Spinal cord (tissue), 10 donors: ENCODE measurements around the gene GGT5. TPM values are rescaled to one million over a fixed set of nuclear protein-coding genes. Genes with fewer than 3 reads are reported as not detected.
A peak's percentile ranks its signal among the peaks of the same experiment; 100 is the strongest.

Experiments used
- DNase-seq, 6 donors: peaks; one replicate each; pipeline versions ENCODE4 v3.0.0 to v3.0.0-alpha.2; 2013 to 2015; ENCODE audit warnings: low spot score in 6 of 6, low read depth in 4 of 6
- H3K27ac ChIP-seq: one replicate; pipeline ENCODE4 v1.5.1; 2013; ENCODE audit warnings: low read depth, low read length, control low read depth
- H3K27me3 ChIP-seq: one replicate; pipeline ENCODE4 v1.6.1; 2013; ENCODE audit warnings: low read length; ENCODE audit not compliant: control insufficient read depth, insufficient read depth
- H3K36me3 ChIP-seq: one replicate; pipeline ENCODE4 v1.6.1; 2013; ENCODE audit warnings: low read length; ENCODE audit not compliant: control insufficient read depth, insufficient read depth
- H3K4me1 ChIP-seq: one replicate; pipeline ENCODE4 v1.6.1; 2013; ENCODE audit warnings: low read length; ENCODE audit not compliant: control insufficient read depth, insufficient read depth
- H3K4me3 ChIP-seq: one replicate; pipeline ENCODE4 v1.5.1; 2013; ENCODE audit warnings: low read depth, low read length, control low read depth
- H3K9me3 ChIP-seq: one replicate; pipeline ENCODE4 v1.6.1; 2013; ENCODE audit warnings: low read length; ENCODE audit not compliant: control insufficient read depth, insufficient read depth
- WGBS: methylation state at CpG from one replicate; pipeline ENCODE4 v1.1.5; 2013; ENCODE audit warnings: missing lambda C conversion rate; ENCODE audit not compliant: insufficient coverage; 5-methylcytosine and 5-hydroxymethylcytosine counted together
- polyA plus RNA-seq, 2 donors: library from polyadenylated mRNA; unstranded; fragments of 120-200 nt; gene quantifications; one replicate each; pipeline ENCODE4 v1.2.1, GENCODE V29; 2013; ENCODE audit not compliant: insufficient read length in 2 of 2
- total RNA-seq, 2 donors: library from RNA; depleted of rRNA in 1 of 2; stranded (reverse); fragments of 120-200 nt in 1 of 2; fragments of >200 nt in 1 of 2; gene quantifications; one replicate each; pipeline versions ENCODE4 v1.2.3 to v1.2.4, GENCODE V29; 2013 to 2014
- donor health status: healthy.

GGT5 gene
- total and polyA plus RNA-seq, 4 donors, result 2.9 to 12.3 (median 9.4) TPM

- WGBS, result 40% methylated on average over 28 of the region's 35 CpGs
- no peak within 1 kb of the TSS for H3K27ac ChIP-seq
- H3K9me3 ChIP-seq, result no peaks in the 10 kb centered on the region
- no peaks in the 10 kb centered on the region for H3K27me3 ChIP-seq
- H3K36me3 ChIP-seq, result peaks cover 73% of the 10 kb centered on the region
- DNase-seq, result peak in 1 of 6 donors; percentile 5
- H3K4me3 ChIP-seq, result no peak within 1 kb of the TSS
- peaks cover 17% of the 10 kb centered on the region for H3K4me1 ChIP-seq
Measured at GRCh38 chr22:24181088-24181995, 63.5 kb downstream of the GGT5 start, which contains the start of gene SUSD2. Gene SUSD2 (plus strand): TSS chr22:24181487. CDS start chr22:24181520, 33 bp downstream.

DNA sequence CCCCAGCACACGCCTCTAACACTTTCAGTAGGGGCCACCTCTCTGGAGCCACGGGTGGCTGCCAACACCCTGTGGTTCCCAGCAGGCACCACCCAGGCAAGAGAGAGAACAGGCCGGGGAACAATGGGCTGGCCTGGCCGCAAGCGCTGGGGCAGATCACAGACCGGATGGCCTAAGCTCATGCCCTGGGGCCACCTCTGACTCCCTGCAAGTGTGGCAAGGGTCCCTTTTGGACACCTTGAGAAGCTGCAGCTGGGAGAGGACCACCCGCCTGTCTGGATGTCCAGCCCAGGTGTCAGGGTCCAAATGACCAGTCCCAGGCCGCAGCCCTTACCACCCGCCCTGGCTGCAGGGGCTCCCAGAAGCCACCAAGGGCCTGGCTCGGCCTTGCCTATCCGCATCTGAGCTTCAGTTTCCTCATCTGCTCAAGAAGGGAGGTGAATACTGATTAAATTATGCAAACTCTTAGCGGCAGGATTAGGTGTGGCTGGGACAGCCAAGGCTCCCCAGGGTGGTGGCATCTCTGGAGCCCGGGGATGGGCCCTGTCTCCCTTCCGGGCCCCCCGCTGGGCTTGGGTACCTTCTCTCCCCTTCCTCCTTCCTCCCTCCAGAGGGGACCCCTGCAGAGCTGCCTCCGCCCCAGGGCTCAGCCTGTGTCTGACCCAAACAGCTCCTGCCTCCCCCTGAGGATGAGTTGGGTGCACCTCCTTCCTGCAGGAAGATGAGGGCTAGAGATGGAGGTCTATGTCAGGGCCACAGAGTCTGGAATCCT, 64.4 kb downstream of the GGT5 start:
- no peak for DNase-seq
- Histone ChIP-seq H3K9me3 (no peaks in the 10 kb centered on the region), H3K36me3 (peaks cover 73% of the 10 kb centered on the region), H3K27me3 (no peaks in the 10 kb centered on the region), H3K27ac (no peak overlapping the region), H3K4me3 (no peak overlapping the region), H3K4me1 (peaks cover 18% of the 10 kb centered on the region)
- 84% methylated on average over 15 of the region's 16 CpGs for WGBS

GRCh38 chr22:24179478-24180210, 65.2 kb downstream of the GGT5 start:
- no peak overlapping the region for H3K4me3 ChIP-seq
- H3K27me3 ChIP-seq, result no peaks in the 10 kb centered on the region
- peaks cover 25% of the 10 kb centered on the region for H3K4me1 ChIP-seq
- DNase-seq, result no peak
- no peak overlapping the region for H3K27ac ChIP-seq
- peaks cover 73% of the 10 kb centered on the region for H3K36me3 ChIP-seq
- no peaks in the 10 kb centered on the region for H3K9me3 ChIP-seq
- 93% methylated on average over 15 of the region's 17 CpGs for WGBS

DNA sequence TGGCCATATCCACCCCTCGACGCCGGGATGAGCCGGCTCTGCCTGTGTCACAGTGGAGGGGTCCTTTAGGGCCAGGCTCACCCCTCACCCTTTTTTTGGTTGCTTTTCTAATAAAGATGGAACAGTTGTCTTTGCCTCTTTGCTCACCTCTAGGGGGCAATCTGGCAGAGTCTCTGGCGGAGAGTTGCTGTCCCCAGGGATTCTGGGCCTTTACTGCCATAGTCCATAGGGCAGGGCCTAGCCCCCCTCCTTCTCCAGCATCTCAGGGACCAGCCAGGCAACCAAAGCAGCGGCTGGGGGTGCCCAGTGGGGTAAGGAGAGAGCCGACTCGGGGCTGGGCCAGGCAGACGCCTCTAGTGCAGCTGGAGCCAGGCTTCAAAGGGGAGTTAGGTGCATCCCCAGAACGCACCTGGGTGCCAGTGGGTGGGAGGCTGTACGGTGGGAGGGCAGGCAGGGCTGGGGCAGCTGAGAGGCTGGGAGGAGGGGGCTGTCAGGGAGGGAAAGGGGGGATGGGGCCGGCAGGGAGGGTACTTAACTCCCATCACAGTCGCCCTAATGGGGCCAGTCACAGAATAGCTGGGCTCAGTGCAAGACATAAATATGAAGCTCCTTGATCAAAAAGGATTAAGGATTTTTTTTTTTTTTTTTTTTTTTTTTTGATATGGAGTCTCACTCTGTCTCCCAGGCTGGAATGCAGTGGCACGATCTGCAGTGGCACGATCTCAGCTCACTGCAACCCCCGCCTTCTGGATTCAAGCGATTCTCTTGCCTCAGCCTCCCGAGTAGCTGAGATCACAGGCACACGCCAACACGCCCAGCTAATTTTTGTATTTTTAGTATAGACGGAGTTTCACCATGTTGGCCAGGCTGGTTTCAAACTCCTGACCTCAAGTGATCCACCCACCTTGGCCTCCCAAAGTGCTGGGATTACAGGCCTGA, 66.1 kb downstream of the GGT5 start:
- H3K36me3 ChIP-seq, result peaks cover 79% of the 10 kb centered on the region
- 60% methylated on average over 11 of the region's 21 CpGs for WGBS
- H3K4me3 ChIP-seq, result no peak overlapping the region
- H3K9me3 ChIP-seq, result no peaks in the 10 kb centered on the region
- H3K27ac ChIP-seq, result no peak overlapping the region
- no peak for DNase-seq
- peaks cover 27% of the 10 kb centered on the region for H3K4me1 ChIP-seq
- H3K27me3 ChIP-seq, result no peaks in the 10 kb centered on the region

- peaks cover 81% of the 10 kb centered on the region for H3K36me3 ChIP-seq
- H3K4me1 ChIP-seq, result peaks cover 27% of the 10 kb centered on the region
- no peak overlapping the region for H3K4me3 ChIP-seq
- no peak overlapping the region for H3K27ac ChIP-seq
- H3K9me3 ChIP-seq, result no peaks in the 10 kb centered on the region
- H3K27me3 ChIP-seq, result no peaks in the 10 kb centered on the region
- no peak for DNase-seq
- WGBS, result 89% methylated on average over 11 of the region's 12 CpGs
Measured at GRCh38 chr22:24178021-24178431, 66.9 kb downstream of the GGT5 start.

DNA sequence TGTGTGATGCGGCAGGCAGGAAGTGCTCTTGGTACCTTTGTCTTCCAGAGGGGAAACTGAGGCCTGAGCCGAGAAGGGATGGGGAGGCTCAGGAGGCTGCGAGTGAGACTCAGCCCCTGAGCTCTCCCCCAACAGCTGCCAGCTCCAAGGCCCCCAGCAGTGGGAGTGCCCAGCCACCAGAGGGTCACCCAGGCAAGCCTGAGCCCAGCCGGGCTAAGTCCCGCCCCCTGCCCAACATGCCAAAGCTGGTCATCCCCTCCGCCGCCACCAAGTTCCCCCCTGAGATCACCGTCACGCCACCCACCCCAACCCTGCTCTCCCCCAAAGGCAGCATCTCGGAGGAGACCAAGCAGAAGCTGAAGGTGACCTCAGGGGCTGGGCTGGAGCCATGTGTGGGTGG, 67.4 kb downstream of the GGT5 start:
- Histone ChIP-seq H3K36me3 (peaks cover 86% of the 10 kb centered on the region), H3K27ac (no peak overlapping the region), H3K4me3 (no peak overlapping the region), H3K9me3 (no peaks in the 10 kb centered on the region), H3K27me3 (no peaks in the 10 kb centered on the region), H3K4me1 (peaks cover 26% of the 10 kb centered on the region)
- 100% methylated on average over 4 of the region's 10 CpGs for WGBS
- DNase-seq, result no peak

DNA sequence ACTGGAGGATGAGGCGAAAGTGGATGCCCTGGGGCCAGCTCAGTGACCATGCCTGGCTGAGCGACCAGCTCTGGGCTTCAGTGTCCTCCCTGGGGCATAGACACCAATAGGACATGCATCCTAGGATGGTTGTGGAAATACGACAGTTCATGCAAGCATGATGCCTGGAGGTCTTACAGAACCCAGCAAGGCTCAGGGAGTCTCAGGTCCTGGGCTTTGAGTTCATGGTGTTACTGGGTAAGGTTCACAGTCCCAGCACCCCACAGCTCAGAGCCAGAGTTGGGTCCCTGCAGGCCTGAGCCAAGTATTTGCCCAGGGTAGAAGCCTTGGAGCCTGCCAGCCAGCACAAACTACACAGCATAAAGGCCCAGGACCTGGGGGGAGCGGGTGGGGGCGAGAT, 67.8 kb downstream of the GGT5 start:
- 94% methylated on average over 5 of the region's 5 CpGs for WGBS

DNA sequence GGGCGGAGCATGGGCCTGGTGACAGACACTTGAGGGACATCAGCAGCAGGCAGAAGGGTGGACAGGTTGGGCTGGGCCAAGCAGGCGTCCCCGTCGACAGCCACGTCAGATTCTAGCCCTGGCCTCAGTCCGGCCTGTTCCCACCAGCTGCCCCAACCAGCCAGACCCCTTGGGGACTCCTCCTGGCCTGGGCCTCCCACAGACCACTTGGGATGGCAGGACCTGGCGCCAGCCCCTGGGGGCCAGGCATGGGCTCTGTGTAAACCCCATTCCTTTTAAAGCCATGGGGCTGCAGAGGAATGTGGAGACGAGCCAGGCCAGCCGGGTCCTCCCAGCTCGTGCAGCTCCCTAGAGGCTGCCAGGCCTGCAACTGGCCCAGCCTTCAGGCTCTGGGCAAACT, 68.3 kb downstream of the GGT5 start:
- no peak overlapping the region for H3K4me3 ChIP-seq
- no peaks in the 10 kb centered on the region for H3K27me3 ChIP-seq
- WGBS, result 89% methylated on average over 10 of the region's 10 CpGs
- no peaks in the 10 kb centered on the region for H3K9me3 ChIP-seq
- peaks cover 20% of the 10 kb centered on the region for H3K4me1 ChIP-seq
- no peak for DNase-seq
- no peak overlapping the region for H3K27ac ChIP-seq
- H3K36me3 ChIP-seq, result peaks cover 92% of the 10 kb centered on the region

More for the DNA sequence above, 67.8 kb downstream of the GGT5 start:
- Histone ChIP-seq H3K27ac (no peak overlapping the region), H3K36me3 (peaks cover 89% of the 10 kb centered on the region), H3K9me3 (no peaks in the 10 kb centered on the region), H3K4me1 (peaks cover 22% of the 10 kb centered on the region), H3K27me3 (no peaks in the 10 kb centered on the region), H3K4me3 (no peak overlapping the region)
- no peak for DNase-seq
